HepG2 (cell line): ENCODE results near the gene SLC10A2. TPM values are rescaled to one million over a fixed set of nuclear protein-coding genes. Genes with fewer than 3 reads are reported as not detected.

Source experiments
- ATAC-seq: fragments of 200-7000 bp; cut with Tn5 transposase; 3 replicates; pipeline ENCODE4 v1.9.1; 2020; ENCODE audit warnings: mild to moderate bottlenecking, moderate library complexity
- BruUV-seq: library from RNA; stranded (reverse); fragments of 400-500 nt; replicated peaks from 2 replicates; lab custom pipeline; 2021; lab: Mats Ljungman, UMichigan
- CTCF ChIA-PET: fragments of 300-600 bp; formaldehyde crosslinking; extraction: SDS; loops from one replicate; lab custom pipeline; 2021; ENCODE audit warnings: low total read pairs, inconsistent platforms, low intra/inter-chr PET ratio; lab: Yijun Ruan, JAX
- POLR2A ChIA-PET: fragments of 350-600 bp; sonication (Branson Sonifier 250); formaldehyde crosslinking; loops from one replicate; lab custom pipeline; 2020; ENCODE audit warnings: antibody characterized with exemption, inconsistent platforms; lab: Yijun Ruan, JAX
- DNase-seq: peaks from one replicate; pipeline ENCODE4 v3.0.0-alpha.2; 2015; ENCODE audit warnings: low spot score
- FAIRE-seq: peaks from 3 replicates; lab custom pipeline; 2011; peaks lifted over from hg19 to GRCh38; lab: Jason Lieb, UNC
- H2AFZ ChIP-seq: one replicate; pipeline ENCODE4 v1.6.1; 2011; ENCODE audit warnings: low read length, inconsistent platforms
- H3K27ac ChIP-seq: fragments of 300-600 bp; 3 replicates; pipeline ENCODE4 v1.8.0; 2011; ENCODE audit warnings: mixed run types, mild to moderate bottlenecking, mixed read lengths, low read length, inconsistent platforms; ENCODE audit not compliant: insufficient read depth; ENCODE audit errors: extremely low read length
- H3K27me3 ChIP-seq, 2 experiments: fragments of 200-600 bp in 1 of 2; 2 replicates in 1 of 2; 3 replicates in 1 of 2; pipeline versions ENCODE4 v1.6.0 to v1.8.0; 2011; ENCODE audit warnings: low read length in 2 of 2, mild to moderate bottlenecking in 2 of 2, moderate library complexity in 2 of 2, inconsistent platforms in 1 of 2; ENCODE audit not compliant: insufficient read depth in 2 of 2, control insufficient read depth in 1 of 2
- H3K36me3 ChIP-seq, 2 experiments: fragments of 200-600 bp in 1 of 2; replicated peaks in 1 of 2; 2 replicates in 1 of 2; 3 replicates in 1 of 2; pipeline versions ENCODE4 v1.5.1 to v1.8.0; 2011; ENCODE audit warnings: low read length in 2 of 2, inconsistent platforms in 1 of 2; ENCODE audit not compliant: insufficient read depth in 2 of 2, control insufficient read depth in 1 of 2
- H3K4me1 ChIP-seq: 2 replicates; pipeline ENCODE4 v1.5.1; 2012; ENCODE audit warnings: low read length, inconsistent platforms; ENCODE audit not compliant: insufficient read depth
- H3K4me2 ChIP-seq: 2 replicates; pipeline ENCODE4 v1.6.0; 2011; ENCODE audit warnings: low read depth, low read length, inconsistent platforms
- H3K4me3 ChIP-seq, 3 experiments: fragments of 200-600 bp in 1 of 3; sonication (generic), shearing (Covaris generic) in 1 of 3; replicated peaks in 1 of 3; 2 replicates each; pipeline ENCODE4 v1.5.1; 2011 to 2016; ENCODE audit warnings: low read length in 3 of 3, inconsistent platforms in 2 of 3, low read depth in 2 of 3, mild to moderate bottlenecking in 2 of 3, control low read depth in 1 of 3, mixed read lengths in 1 of 3; ENCODE audit not compliant: insufficient read depth in 1 of 3
- H3K79me2 ChIP-seq: one replicate; pipeline ENCODE4 v1.6.1; 2011; ENCODE audit warnings: low read length, inconsistent platforms; ENCODE audit not compliant: insufficient read depth
- H3K9ac ChIP-seq: 2 replicates; pipeline ENCODE4 v1.6.0; 2011; ENCODE audit warnings: mild to moderate bottlenecking, low read depth, low read length, inconsistent platforms; ENCODE audit not compliant: insufficient read depth
- H3K9me3 ChIP-seq: 2 replicates; pipeline ENCODE4 v1.5.1; 2012; ENCODE audit warnings: mild to moderate bottlenecking, low read length
- H4K20me1 ChIP-seq: 2 replicates; pipeline ENCODE4 v1.6.0; 2011; ENCODE audit warnings: inconsistent platforms, mild to moderate bottlenecking, low read length, moderate library complexity; ENCODE audit not compliant: insufficient read depth
- BCL6 ChIP-seq: IDR thresholded peaks from 2 replicates; pipeline ENCODE4 v1.6.1; 2016; ENCODE audit warnings: missing genetic modification reagents, missing compliant biosample characterization
- FOXA1 ChIP-seq, 2 experiments: fragments of 450-650 bp in 1 of 2; sonication (generic) in 1 of 2; formaldehyde crosslinking in 1 of 2; IDR thresholded peaks; 2 replicates each; pipeline versions ENCODE4 v1.4.0 to v1.6.1; 2016 to 2020; ENCODE audit warnings: missing genetic modification reagents in 1 of 2
- HNF4A ChIP-seq: sonication (generic); formaldehyde crosslinking; IDR thresholded peaks from 2 replicates; pipeline ENCODE4 v1.4.0; 2020; ENCODE audit warnings: missing genetic modification reagents
- MAFK ChIP-seq, 2 experiments: IDR thresholded peaks in 1 of 2; conservative IDR thresholded peaks in 1 of 2; 2 replicates each; pipeline ENCODE4 v1.6.1; 2011; ENCODE audit warnings: improper control_type of control experiment in 2 of 2, low read length in 2 of 2
- RARA ChIP-seq: IDR thresholded peaks from 2 replicates; pipeline ENCODE4 v1.6.1; 2016; ENCODE audit warnings: missing genetic modification reagents, missing compliant biosample characterization
- SKI ChIP-seq: fragments of 450-650 bp; IDR thresholded peaks from one replicate; pipeline ENCODE4 v1.6.1; 2018; ENCODE audit warnings: mild to moderate bottlenecking; ENCODE audit not compliant: partially characterized antibody
- TBX3 ChIP-seq: fragments of 450-650 bp; IDR thresholded peaks from 2 replicates; pipeline ENCODE4 v1.6.1; 2017; ENCODE audit warnings: antibody characterized with exemption, mild to moderate bottlenecking, inconsistent platforms, borderline replicate concordance
- TRAFD1 ChIP-seq: sonication (generic); formaldehyde crosslinking; IDR thresholded peaks from 2 replicates; pipeline ENCODE4 v1.5.1; 2020; ENCODE audit warnings: missing genetic modification reagents, mild to moderate bottlenecking, borderline replicate concordance
- YEATS2 ChIP-seq: sonication (generic); formaldehyde crosslinking; IDR thresholded peaks from 2 replicates; pipeline ENCODE4 v1.4.0; 2020; ENCODE audit warnings: missing genetic modification reagents, borderline replicate concordance
- ZBTB3 ChIP-seq: sonication (generic); formaldehyde crosslinking; IDR thresholded peaks from 2 replicates; pipeline ENCODE4 v1.4.0; 2020; ENCODE audit warnings: low read depth, mild to moderate bottlenecking, moderate library complexity, missing genetic modification reagents, borderline replicate concordance
- ZNF530 ChIP-seq: sonication (generic); formaldehyde crosslinking; IDR thresholded peaks from 2 replicates; pipeline ENCODE4 v1.5.0; 2020; ENCODE audit warnings: low read depth, mild to moderate bottlenecking, missing genetic modification reagents
- WGBS: methylation state at CpG from one replicate; pipeline ENCODE4 v1.1.6; 2017; ENCODE audit warnings: low lambda C conversion rate; 5-methylcytosine and 5-hydroxymethylcytosine counted together
- in situ Hi-C: cut with HindIII; loops from 2 replicates; pipeline ENCODE4 v1.10.0; 2017; ENCODE audit warnings: low pct_unique_long_range_greater_than_20kb; ENCODE audit not compliant: extremely low pct_ligation_motif_present
- intact Hi-C: fragments of 100-400 bp; cut with micrococcal nuclease; formaldehyde crosslinking; loops from one replicate; pipeline ENCODE4 v1.10.0; 2022; ENCODE audit not compliant: unreplicated experiment
- polyA plus RNA-seq, 8 experiments: library from polyadenylated mRNA; depleted of rRNA in 3 of 8; stranded (reverse) in 7 of 8; unstranded in 1 of 8; fragments of >200 nt; fragmentation: Illumina TruSeq in 4 of 8; extraction: Trizol in 4 of 8; gene quantifications; 2 replicates each; pipeline versions ENCODE4 v1.2.1 to v1.2.3, GENCODE V29; 2011 to 2016; ENCODE audit warnings: low read depth in 4 of 8, missing spikeins in 1 of 8, mixed read lengths in 1 of 8; ENCODE audit not compliant: insufficient read depth in 1 of 8
- total RNA-seq, 5 experiments: library from RNA; depleted of rRNA; stranded (reverse); fragments of >200 nt; fragmentation: Illumina TruSeq; extraction: Trizol; gene quantifications; 2 replicates each; pipeline ENCODE4 v1.2.3, GENCODE V29; 2016; ENCODE audit warnings: low read depth in 1 of 5

SLC10A2 gene
- total and polyA plus RNA-seq, 2 of the 13 experiments (the other 11 are each of a cell fraction or from before 2014, with no cell fraction given) = not detected

- Histone ChIP-seq H3K4me2 (no peak overlapping the region), H3K27me3 (no peaks in the 10 kb centered on the region), H3K9ac (no peak overlapping the region), H3K27ac (no peak overlapping the region), H3K36me3 (no peaks in the 10 kb centered on the region), H3K79me2 (no peaks in the 10 kb centered on the region), H3K4me1 (no peaks in the 10 kb centered on the region), H4K20me1 (no peaks in the 10 kb centered on the region), H2AFZ (no peak overlapping the region), H3K9me3 (no peaks in the 10 kb centered on the region), H3K4me3 (no peak overlapping the region)
- TF ChIP-seq TBX3 (no peak), SKI (no peak), TRAFD1 (CRISPR knock-in tag) (no peak), MAFK (conservative IDR thresholded peaks at IDR 0.05 in 1 of 2, IDR thresholded peaks at IDR 0.05 in 1 of 2; ENCODE audit: low read length in 2 of 2) (0 out of 4 replicates have a peak, but pooled peaks of 1 of the 2 experiments have one; percentile 0), YEATS2 (CRISPR knock-in tag) (no peak)
- in situ Hi-C loops (no loop called here), intact Hi-C loops (no loop called here)
- DNase-seq (no peak), FAIRE-seq (no peak), ATAC-seq (no peak)
- WGBS = 86% methylated on average over 1 of the region's 1 CpG
- ChIA-PET CTCF (no interaction called here), POLR2A (no interaction called here)
- no TSS peak for BruUV-seq
Observed at GRCh38 chr13:103003631-103004030, 62.6 kb downstream of the SLC10A2 start.

GRCh38 chr13:103002279-103002678, 63.9 kb downstream of the SLC10A2 start:
- no peaks in the 10 kb centered on the region for H3K4me1 ChIP-seq
- no peaks in the 10 kb centered on the region for H4K20me1 ChIP-seq
- 10% methylated on average over 1 of the region's 1 CpG for WGBS
- no peaks in the 10 kb centered on the region for H3K27me3 ChIP-seq
- BruUV-seq = no TSS peak
- no peaks in the 10 kb centered on the region for H3K79me2 ChIP-seq
- no peak overlapping the region for H3K4me2 ChIP-seq
- no peak overlapping the region for H3K4me3 ChIP-seq
- no peaks in the 10 kb centered on the region for H3K9me3 ChIP-seq
- DNase-seq (peak; percentile 21), ATAC-seq (no peak; the same call in 2 of the 3 replicates)
- H3K9ac ChIP-seq = no peak overlapping the region
- H2AFZ ChIP-seq = no peak overlapping the region
- POLR2A ChIA-PET = no interaction called here
- TF ChIP-seq RARA (CRISPR knock-in tag) (peak; percentile 34; the same call in 1 of the 2 replicates), ZBTB3 (CRISPR knock-in tag) (no peak), ZNF530 (CRISPR knock-in tag) (no peak), BCL6 (0 out of 2 replicates have a peak, but pooled peaks have one; percentile 43), HNF4A (CRISPR knock-in tag) (peak; percentile 73), FOXA1 (IDR thresholded peaks at IDR 0.05) (no peak), FOXA1 (CRISPR knock-in tag; IDR thresholded peaks at IDR 0.05) (0 out of 2 replicates have a peak, but pooled peaks have one; percentile 20)
- TF ChIP-seq, all 625 proteins: peak for 4
- Histone ChIP-seq H3K36me3 (no peaks in the 10 kb centered on the region), H3K27ac (no peak overlapping the region)
- in situ Hi-C loops = no loop called here
- CTCF ChIA-PET = no interaction called here
- intact Hi-C loops = no loop called here
- FAIRE-seq = no peak
